Thyroid gland (tissue), 4 donors: Measurements from ENCODE around the gene IP6K3.

ENCODE experiments used
- CTCF ChIP-seq, 6 experiments: fragments of 200-600 bp in 3 of 6; fragments of 450-650 bp in 3 of 6; sonication (generic) in 3 of 6; IDR thresholded peaks; one replicate each; pipeline ENCODE4 v1.5.1; 2016 to 2019; ENCODE audit warnings: antibody characterized with exemption in 6 of 6, mild to moderate bottlenecking in 2 of 6, inconsistent platforms in 1 of 6, moderate library complexity in 1 of 6
- POLR2A ChIP-seq, 2 donors: fragments of 450-650 bp; IDR thresholded peaks; one replicate each; pipeline ENCODE4 v1.6.1; 2017; ENCODE audit warnings: antibody characterized with exemption in 2 of 2, mild to moderate bottlenecking in 2 of 2, moderate library complexity in 1 of 2

DNA sequence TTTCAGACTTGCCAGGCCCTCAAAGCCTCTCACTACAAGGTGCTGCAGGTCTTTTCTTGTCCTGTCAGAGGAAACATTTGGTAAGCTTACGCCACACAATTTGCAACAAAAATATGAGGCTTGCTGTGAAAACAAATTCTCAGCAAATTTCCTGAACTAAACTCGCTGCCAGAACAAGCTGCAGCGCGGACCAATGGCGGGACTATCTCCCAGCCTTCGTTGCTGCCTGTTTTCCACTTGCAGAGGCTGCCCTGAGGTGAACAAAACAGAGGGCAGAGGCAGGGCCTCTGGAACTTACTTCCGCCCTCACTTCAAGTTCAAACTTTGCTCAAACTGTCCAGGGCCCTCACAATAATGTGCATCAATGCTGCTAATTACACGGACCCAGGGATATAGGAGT is 47.6 kb downstream of the IP6K3 start:
- TF ChIP-seq CTCF (IDR thresholded peaks at IDR 0.05) = no peak
- TF ChIP-seq POLR2A (IDR thresholded peaks at IDR 0.05) = no peak
